GM12891 (cell line): Measurements from ENCODE around the gene MAPRE3.

Source experiments
- POLR2A ChIP-seq: IDR thresholded peaks from 2 replicates; pipeline ENCODE4 v1.6.1; 2011; ENCODE audit warnings: low read depth, low read length, control low read depth
- POLR2AphosphoS5 ChIP-seq: IDR thresholded peaks from 2 replicates; pipeline ENCODE4 v1.6.1; 2011; ENCODE audit warnings: low read depth, low read length, control low read depth
- SPI1 ChIP-seq: IDR thresholded peaks from 2 replicates; pipeline ENCODE4 v1.6.1; 2011; ENCODE audit warnings: low read depth, low read length, control low read depth

- TF ChIP-seq POLR2AphosphoS5 = no peak
- no peak for TF ChIP-seq POLR2A
- no peak for TF ChIP-seq SPI1
Measured at GRCh38 chr2:26924731-26925099, 45.7 kb upstream of the MAPRE3 start.
